ENCODE measurements around the gene MITD1. TPM values are rescaled to one million over a fixed set of nuclear protein-coding genes. Genes with fewer than 3 reads are reported as not detected.

The MITD1 gene
- total and polyA plus RNA-seq, 2 of the 13 experiments (the other 11 are each of a cell fraction or from before 2014, with no cell fraction given) = 17.8 to 43.7 TPM

DNA sequence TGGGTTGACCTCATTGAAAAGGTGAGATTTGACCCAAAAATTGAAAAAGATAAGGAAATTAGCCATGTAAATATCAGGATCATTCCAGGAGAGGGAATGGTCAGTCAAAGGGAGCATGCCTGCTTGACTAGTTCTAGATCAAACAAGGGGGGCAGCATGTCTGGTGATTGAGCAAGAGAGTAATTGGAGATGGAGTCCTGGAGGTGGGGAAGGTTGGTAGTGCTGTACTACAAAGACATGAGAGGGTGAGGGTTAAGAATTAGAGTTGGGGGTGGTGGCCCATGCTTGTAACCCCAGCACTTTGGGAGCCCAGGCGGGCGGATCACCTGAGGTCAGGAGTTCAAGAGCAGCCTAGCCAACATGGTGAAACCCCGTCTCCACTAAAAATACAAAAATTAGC, 2.2 kb upstream of the MITD1 start (continued):
- 0 out of 2 replicates have a peak, but pooled peaks have one; percentile 43 for TF ChIP-seq PITX1 (CRISPR knock-in tag; IDR thresholded peaks at IDR 0.05)
- TF ChIP-seq ADNP (CRISPR knock-in tag; IDR thresholded peaks at IDR 0.05) = no peak
- TF ChIP-seq HDAC6 (IDR thresholded peaks at IDR 0.05; ENCODE audit: low read depth, low read length) = no peak
- TF ChIP-seq NFE2L1 (CRISPR knock-in tag; IDR thresholded peaks at IDR 0.05; ENCODE audit: borderline replicate concordance) = no peak
- TF ChIP-seq ARID2 (CRISPR knock-in tag; IDR thresholded peaks at IDR 0.05; ENCODE audit: borderline replicate concordance) = no peak
- no peak for TF ChIP-seq ZNF329 (CRISPR knock-in tag; IDR thresholded peaks at IDR 0.05; ENCODE audit: low read depth)
- TF ChIP-seq, protein P1, sequence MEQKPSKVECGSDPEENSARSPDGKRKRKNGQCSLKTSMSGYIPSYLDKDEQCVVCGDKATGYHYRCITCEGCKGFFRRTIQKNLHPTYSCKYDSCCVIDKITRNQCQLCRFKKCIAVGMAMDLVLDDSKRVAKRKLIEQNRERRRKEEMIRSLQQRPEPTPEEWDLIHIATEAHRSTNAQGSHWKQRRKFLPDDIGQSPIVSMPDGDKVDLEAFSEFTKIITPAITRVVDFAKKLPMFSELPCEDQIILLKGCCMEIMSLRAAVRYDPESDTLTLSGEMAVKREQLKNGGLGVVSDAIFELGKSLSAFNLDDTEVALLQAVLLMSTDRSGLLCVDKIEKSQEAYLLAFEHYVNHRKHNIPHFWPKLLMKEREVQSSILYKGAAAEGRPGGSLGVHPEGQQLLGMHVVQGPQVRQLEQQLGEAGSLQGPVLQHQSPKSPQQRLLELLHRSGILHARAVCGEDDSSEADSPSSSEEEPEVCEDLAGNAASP (CRISPR knock-in tag; IDR thresholded peaks at IDR 0.05; ENCODE audit: borderline replicate concordance) = peak; percentile 25; the same call in 1 of the 2 replicates
- no peak for TF ChIP-seq ZBTB7A (CRISPR knock-in tag; IDR thresholded peaks at IDR 0.05)
- TF ChIP-seq, protein P2, sequence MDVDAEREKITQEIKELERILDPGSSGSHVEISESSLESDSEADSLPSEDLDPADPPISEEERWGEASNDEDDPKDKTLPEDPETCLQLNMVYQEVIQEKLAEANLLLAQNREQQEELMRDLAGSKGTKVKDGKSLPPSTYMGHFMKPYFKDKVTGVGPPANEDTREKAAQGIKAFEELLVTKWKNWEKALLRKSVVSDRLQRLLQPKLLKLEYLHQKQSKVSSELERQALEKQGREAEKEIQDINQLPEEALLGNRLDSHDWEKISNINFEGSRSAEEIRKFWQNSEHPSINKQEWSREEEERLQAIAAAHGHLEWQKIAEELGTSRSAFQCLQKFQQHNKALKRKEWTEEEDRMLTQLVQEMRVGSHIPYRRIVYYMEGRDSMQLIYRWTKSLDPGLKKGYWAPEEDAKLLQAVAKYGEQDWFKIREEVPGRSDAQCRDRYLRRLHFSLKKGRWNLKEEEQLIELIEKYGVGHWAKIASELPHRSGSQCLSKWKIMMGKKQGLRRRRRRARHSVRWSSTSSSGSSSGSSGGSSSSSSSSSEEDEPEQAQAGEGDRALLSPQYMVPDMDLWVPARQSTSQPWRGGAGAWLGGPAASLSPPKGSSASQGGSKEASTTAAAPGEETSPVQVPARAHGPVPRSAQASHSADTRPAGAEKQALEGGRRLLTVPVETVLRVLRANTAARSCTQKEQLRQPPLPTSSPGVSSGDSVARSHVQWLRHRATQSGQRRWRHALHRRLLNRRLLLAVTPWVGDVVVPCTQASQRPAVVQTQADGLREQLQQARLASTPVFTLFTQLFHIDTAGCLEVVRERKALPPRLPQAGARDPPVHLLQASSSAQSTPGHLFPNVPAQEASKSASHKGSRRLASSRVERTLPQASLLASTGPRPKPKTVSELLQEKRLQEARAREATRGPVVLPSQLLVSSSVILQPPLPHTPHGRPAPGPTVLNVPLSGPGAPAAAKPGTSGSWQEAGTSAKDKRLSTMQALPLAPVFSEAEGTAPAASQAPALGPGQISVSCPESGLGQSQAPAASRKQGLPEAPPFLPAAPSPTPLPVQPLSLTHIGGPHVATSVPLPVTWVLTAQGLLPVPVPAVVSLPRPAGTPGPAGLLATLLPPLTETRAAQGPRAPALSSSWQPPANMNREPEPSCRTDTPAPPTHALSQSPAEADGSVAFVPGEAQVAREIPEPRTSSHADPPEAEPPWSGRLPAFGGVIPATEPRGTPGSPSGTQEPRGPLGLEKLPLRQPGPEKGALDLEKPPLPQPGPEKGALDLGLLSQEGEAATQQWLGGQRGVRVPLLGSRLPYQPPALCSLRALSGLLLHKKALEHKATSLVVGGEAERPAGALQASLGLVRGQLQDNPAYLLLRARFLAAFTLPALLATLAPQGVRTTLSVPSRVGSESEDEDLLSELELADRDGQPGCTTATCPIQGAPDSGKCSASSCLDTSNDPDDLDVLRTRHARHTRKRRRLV (CRISPR knock-in tag; IDR thresholded peaks at IDR 0.05) = no peak
- no peak for TF ChIP-seq NFE2 (CRISPR knock-in tag; IDR thresholded peaks at IDR 0.05)
- no peak for TF ChIP-seq ZNF12 (CRISPR knock-in tag; IDR thresholded peaks at IDR 0.05)
- no peak for TF ChIP-seq ZNF34 (CRISPR knock-in tag; IDR thresholded peaks at IDR 0.05; ENCODE audit: borderline replicate concordance)
- no peak for TF ChIP-seq MIER2 (CRISPR knock-in tag; IDR thresholded peaks at IDR 0.05)
- no peak for TF ChIP-seq HOXA5 (CRISPR knock-in tag; IDR thresholded peaks at IDR 0.05)
- TF ChIP-seq ZNF773 (CRISPR knock-in tag; IDR thresholded peaks at IDR 0.05; ENCODE audit: borderline replicate concordance) = no peak
- TF ChIP-seq RFX1 (IDR thresholded peaks at IDR 0.05) = no peak
- 0 out of 2 replicates have a peak, but pooled peaks have one; percentile 67 for TF ChIP-seq ZNF510 (CRISPR knock-in tag; IDR thresholded peaks at IDR 0.05; ENCODE audit: low read depth)
- TF ChIP-seq ZNF331 (CRISPR knock-in tag; IDR thresholded peaks at IDR 0.05) = peak; percentile 56
- no peak for TF ChIP-seq ZNF572 (CRISPR knock-in tag; IDR thresholded peaks at IDR 0.05)
- TF ChIP-seq, protein P3, sequence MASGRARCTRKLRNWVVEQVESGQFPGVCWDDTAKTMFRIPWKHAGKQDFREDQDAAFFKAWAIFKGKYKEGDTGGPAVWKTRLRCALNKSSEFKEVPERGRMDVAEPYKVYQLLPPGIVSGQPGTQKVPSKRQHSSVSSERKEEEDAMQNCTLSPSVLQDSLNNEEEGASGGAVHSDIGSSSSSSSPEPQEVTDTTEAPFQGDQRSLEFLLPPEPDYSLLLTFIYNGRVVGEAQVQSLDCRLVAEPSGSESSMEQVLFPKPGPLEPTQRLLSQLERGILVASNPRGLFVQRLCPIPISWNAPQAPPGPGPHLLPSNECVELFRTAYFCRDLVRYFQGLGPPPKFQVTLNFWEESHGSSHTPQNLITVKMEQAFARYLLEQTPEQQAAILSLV (CRISPR knock-in tag; IDR thresholded peaks at IDR 0.05; ENCODE audit: borderline replicate concordance) = no peak
- TF ChIP-seq MYNN (CRISPR knock-in tag; IDR thresholded peaks at IDR 0.05; ENCODE audit: low read depth) = no peak
- no peak for TF ChIP-seq ZNF577 (CRISPR knock-in tag; IDR thresholded peaks at IDR 0.05; ENCODE audit: borderline replicate concordance, low read depth)
- TF ChIP-seq, protein P4, sequence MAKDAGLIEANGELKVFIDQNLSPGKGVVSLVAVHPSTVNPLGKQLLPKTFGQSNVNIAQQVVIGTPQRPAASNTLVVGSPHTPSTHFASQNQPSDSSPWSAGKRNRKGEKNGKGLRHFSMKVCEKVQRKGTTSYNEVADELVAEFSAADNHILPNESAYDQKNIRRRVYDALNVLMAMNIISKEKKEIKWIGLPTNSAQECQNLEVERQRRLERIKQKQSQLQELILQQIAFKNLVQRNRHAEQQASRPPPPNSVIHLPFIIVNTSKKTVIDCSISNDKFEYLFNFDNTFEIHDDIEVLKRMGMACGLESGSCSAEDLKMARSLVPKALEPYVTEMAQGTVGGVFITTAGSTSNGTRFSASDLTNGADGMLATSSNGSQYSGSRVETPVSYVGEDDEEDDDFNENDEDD (CRISPR knock-in tag; IDR thresholded peaks at IDR 0.05; ENCODE audit: borderline replicate concordance) = no peak
- TF ChIP-seq MEIS1 (CRISPR knock-in tag; IDR thresholded peaks at IDR 0.05; ENCODE audit: borderline replicate concordance) = no peak

Measured in HepG2 (cell line).